Endothelial cell of umbilical vein (primary cell): ENCODE results near the gene KRTAP24-1. TPM values are rescaled to one million over a fixed set of nuclear protein-coding genes. Genes with fewer than 3 reads are reported as not detected.

Experiments used
- BruUV-seq: library from RNA; stranded (reverse); fragments of 400-500 nt; replicated peaks from 2 replicates; lab custom pipeline; 2021; lab: Mats Ljungman, UMichigan
- CTCF ChIA-PET: fragments of 300-600, 350-600 bp; sonication (Branson Sonifier 250); formaldehyde crosslinking; loops from one replicate; lab custom pipeline; 2021; ENCODE audit warnings: antibody characterized with exemption, inconsistent platforms; lab: Charles Lee
- POLR2A ChIA-PET: fragments of 300-600, 350-600 bp; sonication (Branson Sonifier 250); formaldehyde crosslinking; loops from one replicate; lab custom pipeline; 2021; ENCODE audit warnings: antibody characterized with exemption, inconsistent platforms; lab: Charles Lee
- DNase-seq: peaks from one replicate; pipeline ENCODE4 v3.0.0-alpha.2; 2011; ENCODE audit warnings: low read depth, low spot score
- FAIRE-seq: peaks from 2 replicates; lab custom pipeline; 2011; peaks lifted over from hg19 to GRCh38; lab: Jason Lieb, UNC
- H2AFZ ChIP-seq: 2 replicates; pipeline ENCODE4 v1.6.0; 2012; ENCODE audit warnings: low read depth, low read length, control low read depth, inconsistent platforms
- H3K27ac ChIP-seq: 2 replicates; pipeline ENCODE4 v1.5.1; 2011; ENCODE audit warnings: low read depth, mild to moderate bottlenecking, control low read depth, low read length, moderate library complexity; ENCODE audit not compliant: insufficient read depth
- H3K27me3 ChIP-seq, 2 experiments: 2 replicates each; pipeline versions ENCODE4 v1.6.0 to v1.6.1; 2011; ENCODE audit warnings: low read length in 2 of 2, mixed read lengths in 1 of 2; ENCODE audit not compliant: control insufficient read depth in 2 of 2, insufficient read depth in 2 of 2
- H3K36me3 ChIP-seq, 2 experiments: 2 replicates in 1 of 2; 3 replicates in 1 of 2; pipeline ENCODE4 v1.5.1; 2011; ENCODE audit warnings: low read length in 2 of 2, mild to moderate bottlenecking in 1 of 2, moderate library complexity in 1 of 2; ENCODE audit not compliant: control insufficient read depth in 2 of 2, insufficient read depth in 2 of 2; ENCODE audit errors: extremely low read depth in 1 of 2
- H3K4me1 ChIP-seq: 3 replicates; pipeline ENCODE4 v1.5.1; 2011; ENCODE audit warnings: mild to moderate bottlenecking, low read length; ENCODE audit not compliant: control insufficient read depth, insufficient read depth; ENCODE audit errors: extremely low read depth
- H3K4me2 ChIP-seq: 2 replicates; pipeline ENCODE4 v1.6.1; 2011; ENCODE audit warnings: low read length, control low read depth, mixed read lengths; ENCODE audit not compliant: insufficient read depth
- H3K4me3 ChIP-seq, 3 experiments: fragments of 200-600 bp in 1 of 3; sonication (generic), shearing (Covaris generic) in 1 of 3; replicated peaks in 1 of 3; 2 replicates each; pipeline ENCODE4 v1.5.1; 2011 to 2016; ENCODE audit warnings: control low read depth in 3 of 3, low read length in 3 of 3, mild to moderate bottlenecking in 2 of 3, inconsistent platforms in 1 of 3, low read depth in 1 of 3, moderate library complexity in 1 of 3; ENCODE audit not compliant: insufficient read depth in 1 of 3
- H3K79me2 ChIP-seq: 2 replicates; pipeline ENCODE4 v1.6.0; 2012; ENCODE audit warnings: low read length, inconsistent platforms; ENCODE audit not compliant: control insufficient read depth, insufficient read depth
- H3K9ac ChIP-seq: replicated peaks from 2 replicates; pipeline ENCODE3; 2011; ENCODE audit warnings: low read length, control low read depth; ENCODE audit not compliant: insufficient read depth; ENCODE audit errors: extremely low read depth
- H3K9me1 ChIP-seq: replicated peaks from 3 replicates; pipeline ENCODE4 v1.6.0; 2011; ENCODE audit warnings: mild to moderate bottlenecking, low read length; ENCODE audit not compliant: control insufficient read depth, insufficient read depth; ENCODE audit errors: extremely low read depth
- H3K9me3 ChIP-seq: replicated peaks from 2 replicates; pipeline ENCODE4 v1.5.1; 2012; ENCODE audit warnings: low read length, inconsistent platforms; ENCODE audit not compliant: control insufficient read depth, insufficient read depth
- H4K20me1 ChIP-seq: replicated peaks from 2 replicates; pipeline ENCODE3; 2011; ENCODE audit warnings: mild to moderate bottlenecking, low read length; ENCODE audit not compliant: control insufficient read depth, insufficient read depth; ENCODE audit errors: extremely low read depth
- CTCF ChIP-seq, 2 donors: IDR thresholded peaks; 1 replicate in 1 of 2; 2 replicates in 1 of 2; pipeline ENCODE4 v1.5.1; 2011; ENCODE audit warnings: low read length in 2 of 2, mild to moderate bottlenecking in 2 of 2, moderate library complexity in 2 of 2, control low read depth in 1 of 2, inconsistent platforms in 1 of 2, low read depth in 1 of 2; ENCODE audit not compliant: insufficient read depth in 1 of 2; ENCODE audit errors: extremely low read depth in 1 of 2
- EZH2 ChIP-seq: IDR thresholded peaks from 2 replicates; pipeline ENCODE4 v1.6.1; 2012; ENCODE audit warnings: borderline replicate concordance, low read depth, mild to moderate bottlenecking, moderate library complexity, low read length, inconsistent platforms; ENCODE audit not compliant: severe bottlenecking
- FOS ChIP-seq: IDR thresholded peaks from 2 replicates; pipeline ENCODE4 v1.6.1; 2011; ENCODE audit warnings: mild to moderate bottlenecking, low read length, moderate library complexity, borderline replicate concordance; ENCODE audit not compliant: insufficient read depth
- GATA2 ChIP-seq: IDR thresholded peaks from 2 replicates; pipeline ENCODE4 v1.7.0; 2011; ENCODE audit warnings: low read depth, mild to moderate bottlenecking, moderate library complexity, mixed read lengths, low read length; ENCODE audit not compliant: insufficient read length, insufficient read depth
- JUN ChIP-seq: IDR thresholded peaks from 2 replicates; pipeline ENCODE4 v1.6.1; 2011; ENCODE audit warnings: borderline replicate concordance, low read depth; ENCODE audit not compliant: insufficient read length, insufficient read depth
- MAX ChIP-seq: IDR thresholded peaks from 2 replicates; pipeline ENCODE4 v1.6.1; 2011; ENCODE audit not compliant: insufficient read depth, insufficient read length
- MYC ChIP-seq: IDR thresholded peaks from one replicate; pipeline ENCODE4 v1.6.1; 2011; ENCODE audit warnings: mild to moderate bottlenecking, low read depth, low read length
- POLR2A ChIP-seq: IDR thresholded peaks from 2 replicates; pipeline ENCODE4 v1.6.1; 2012; ENCODE audit warnings: low read depth, mild to moderate bottlenecking, control low read depth, low read length
- POLR2AphosphoS5 ChIP-seq: IDR thresholded peaks from 2 replicates; pipeline ENCODE4 v1.6.1; 2012; ENCODE audit warnings: low read depth, mild to moderate bottlenecking, control low read depth, low read length, moderate library complexity; ENCODE audit not compliant: insufficient read depth
- dilution Hi-C: fragments of 300-500 bp; cut with MboI; formaldehyde crosslinking; loops from one replicate; pipeline ENCODE4 v1.15.0; 2019; ENCODE audit warnings: low sequenced_read_pairs; ENCODE audit not compliant: extremely low pct_ligation_motif_present
- intact Hi-C: fragments of 100-400 bp; cut with micrococcal nuclease; formaldehyde crosslinking; loops from one replicate; pipeline ENCODE4 v1.10.0; 2022
- polyA plus RNA-seq, 4 experiments: library from polyadenylated mRNA; depleted of rRNA in 3 of 4; stranded (reverse) in 3 of 4; unstranded in 1 of 4; fragments of >200 nt; gene quantifications; 2 replicates each; pipeline versions ENCODE4 v1.2.1 to v1.2.3, GENCODE V29; 2011 to 2012; ENCODE audit warnings: missing spikeins in 1 of 4
- total RNA-seq: library from RNA; stranded (reverse); gene quantifications from 2 replicates; pipeline ENCODE4 v1.2.3, GENCODE V29; 2021

Gene KRTAP24-1
- total and polyA plus RNA-seq, 2 donors (not counting 3 experiments of a cell fraction or from before 2014, with no cell fraction given): not detected

GRCh38 chr21:30238168-30238567 lies 44.6 kb downstream of the KRTAP24-1 start:
- no peak for FAIRE-seq
- no peak overlapping the region for H3K27ac ChIP-seq
- no peaks in the 10 kb centered on the region for H3K4me1 ChIP-seq
- dilution Hi-C loops: no loop called here
- intact Hi-C loops: no loop called here
- DNase-seq: no peak
- H3K36me3 ChIP-seq: no peaks in the 10 kb centered on the region
- BruUV-seq: no TSS peak
- H3K4me2 ChIP-seq: no peak overlapping the region
- H3K27me3 ChIP-seq: no peaks in the 10 kb centered on the region
- H4K20me1 ChIP-seq: no peaks in the 10 kb centered on the region
- H3K9me1 ChIP-seq: no peaks in the 10 kb centered on the region
- TF ChIP-seq JUN (no peak), MYC (no peak), MAX (no peak), CTCF (IDR thresholded peaks at IDR 0.05; ENCODE audit: extremely low read depth in 1 of 2, insufficient read depth in 1 of 2, low read depth in 1 of 2, low read length in 2 of 2) (no peak), POLR2AphosphoS5 (no peak), GATA2 (no peak), FOS (no peak), POLR2A (no peak), EZH2 (no peak)
- H3K9ac ChIP-seq: no peak overlapping the region
- POLR2A ChIA-PET: no interaction called here
- no peak overlapping the region for H3K4me3 ChIP-seq
- CTCF ChIA-PET: interaction anchor here (0.5 kb wide), 1 partner anchor 478 kb away, joined by 3 read pairs; no protein-coding TSS in a partner anchor
- H3K79me2 ChIP-seq: no peaks in the 10 kb centered on the region
- H3K9me3 ChIP-seq: peaks cover 4% of the 10 kb centered on the region
- H2AFZ ChIP-seq: no peak overlapping the region
